GM21528 (cell line): ENCODE measurements around the gene MS4A2.
"Not testable (repeated sequence)": the region's sequence is repeated elsewhere in the genome, so short reads cannot be mapped to it uniquely, and the experiment has no call there.

Experiments
- ATAC-seq: cut with Tn5 transposase; IDR thresholded peaks from one replicate; pipeline ENCODE4 v1.9.1; 2021; ENCODE audit warnings: mild to moderate bottlenecking, moderate library complexity; ENCODE audit not compliant: unreplicated experiment, low FRiP score

MS4A2 gene

DNA sequence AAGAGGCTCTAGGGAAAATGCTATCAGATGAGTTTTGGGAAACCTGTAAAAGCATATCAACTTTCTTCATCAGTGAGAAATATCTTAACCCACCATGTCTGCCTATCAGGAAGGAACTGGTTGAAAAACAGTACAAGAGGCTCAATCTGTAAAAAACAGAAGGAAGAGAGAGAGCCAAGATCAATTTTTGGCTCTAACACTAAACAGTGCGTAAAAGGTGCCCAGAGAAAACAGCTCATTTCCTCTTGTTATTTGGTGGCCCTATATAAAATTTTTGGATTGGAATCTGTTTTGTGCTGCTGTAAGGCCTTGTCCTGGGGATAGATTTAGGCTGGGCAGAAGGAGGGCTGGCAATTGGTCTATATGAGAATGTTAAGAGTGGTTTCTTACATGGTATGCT is 12.1 kb downstream of the MS4A2 start:
- ATAC-seq, result no peak

GRCh38 chr11:60101368-60101767 is 12.9 kb downstream of the MS4A2 start:
- ATAC-seq, result not testable (repeated sequence)

DNA sequence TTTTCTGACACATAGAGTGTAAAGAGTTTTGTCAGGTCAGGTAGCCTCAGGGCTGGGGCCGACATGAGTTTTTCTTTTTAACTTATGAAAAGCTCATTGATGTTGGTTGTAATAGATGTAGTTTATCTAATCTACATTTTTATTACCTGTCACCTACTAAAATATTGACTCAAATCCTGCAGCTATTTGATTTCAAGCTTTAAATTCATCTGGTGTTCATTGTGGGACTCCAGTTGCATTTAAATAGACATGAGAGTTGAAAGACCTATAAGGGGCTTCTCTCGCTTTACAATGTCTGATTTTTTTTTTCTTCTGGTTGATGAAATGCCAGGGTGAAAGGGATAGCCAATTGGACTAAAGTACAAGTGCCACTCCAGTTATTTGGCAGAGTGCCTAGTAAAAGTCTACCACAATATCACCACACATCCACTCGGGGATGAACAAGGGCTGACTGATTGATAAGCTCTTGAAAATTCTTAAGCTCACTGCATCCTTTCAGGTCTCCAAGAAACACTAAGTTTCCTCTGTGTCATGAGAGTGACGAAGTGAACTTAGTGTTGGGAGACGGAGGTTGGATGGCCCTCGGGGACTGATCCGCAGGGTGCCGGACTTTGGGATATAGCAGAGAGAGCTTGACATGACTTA is 16.1 kb downstream of the MS4A2 start:
- ATAC-seq, result not testable (repeated sequence)

DNA sequence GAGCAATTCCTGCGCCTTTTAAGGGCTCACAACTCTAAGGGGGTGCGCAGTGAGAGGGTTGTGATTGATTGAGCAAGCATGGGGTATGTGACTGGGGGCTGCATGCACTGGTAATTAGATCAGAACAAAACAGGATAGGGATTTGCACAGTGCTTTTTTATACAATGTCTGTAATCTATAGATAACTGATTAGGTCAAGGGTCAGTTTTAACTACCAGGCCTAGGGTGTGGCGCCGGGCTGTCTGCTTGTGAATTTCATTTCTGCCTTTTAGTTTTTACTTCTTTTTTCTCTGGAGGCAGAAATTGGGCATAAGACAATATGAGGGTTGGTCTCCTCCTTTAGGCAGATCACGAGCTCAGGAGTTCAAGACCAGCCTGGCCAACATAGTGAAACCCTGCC is 20.2 kb downstream of the MS4A2 start:
- ATAC-seq, result not testable (repeated sequence)

DNA sequence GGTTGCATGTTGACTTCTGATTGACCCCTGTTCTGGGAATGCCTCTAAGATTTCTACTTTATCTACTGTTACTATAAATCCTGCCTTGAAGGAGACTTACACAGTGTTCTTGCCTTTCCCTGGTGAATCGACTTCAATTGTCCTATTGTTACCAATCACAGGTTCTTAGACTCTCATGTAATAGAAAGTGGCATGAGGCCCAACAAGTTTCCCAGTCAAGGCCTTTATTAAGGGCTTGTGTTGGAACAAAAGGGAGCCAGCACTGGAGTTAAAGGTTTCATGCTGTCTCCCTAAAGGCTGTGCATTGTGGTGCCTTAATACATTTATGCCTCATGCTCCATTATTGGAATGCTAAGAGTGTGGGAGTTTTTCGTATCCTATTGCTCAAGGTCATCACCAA is 23.3 kb downstream of the MS4A2 start:
- ATAC-seq, result no peak

DNA sequence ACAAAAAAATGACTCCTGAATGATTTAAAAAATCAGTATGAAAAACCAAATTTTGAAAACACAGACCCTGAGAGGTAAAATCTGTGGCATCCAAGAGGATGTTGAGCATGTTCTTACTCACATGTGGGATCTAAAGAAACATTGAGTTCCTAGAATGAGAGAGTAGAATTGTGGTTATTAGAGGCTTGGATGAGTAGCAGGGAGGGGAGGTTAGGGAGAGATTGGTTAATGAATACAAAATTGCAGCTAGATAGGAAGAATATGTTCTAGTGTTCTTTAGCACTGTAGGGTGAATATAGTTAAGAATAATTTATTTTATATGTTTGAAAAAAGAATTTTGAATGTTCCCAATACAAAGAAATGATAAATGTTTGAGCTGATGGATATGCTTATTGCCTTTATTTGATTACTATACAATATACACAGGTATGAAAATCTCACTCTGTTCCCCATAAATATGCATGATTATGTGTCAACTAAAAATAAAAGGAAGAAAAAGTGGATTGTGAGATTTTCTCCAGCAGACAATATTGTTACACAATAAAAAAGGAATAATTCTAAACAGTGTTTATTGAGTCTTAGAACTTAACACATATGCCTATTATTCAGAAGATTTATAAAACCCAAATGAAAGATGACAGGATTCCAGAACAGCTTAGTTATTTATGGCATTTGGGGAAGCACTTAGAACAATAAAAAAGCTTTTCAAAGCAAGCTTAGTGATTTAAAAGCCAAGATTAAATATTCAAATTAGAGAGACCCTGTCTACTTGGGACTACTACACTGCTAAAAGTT is 28.7 kb downstream of the MS4A2 start:
- no peak for ATAC-seq

- no peak for ATAC-seq
These were observed 29.9 kb downstream of the MS4A2 start for GRCh38 chr11:60118338-60118737.

GRCh38 chr11:60119710-60120109 is 31.2 kb downstream of the MS4A2 start:
- ATAC-seq, result no peak

DNA sequence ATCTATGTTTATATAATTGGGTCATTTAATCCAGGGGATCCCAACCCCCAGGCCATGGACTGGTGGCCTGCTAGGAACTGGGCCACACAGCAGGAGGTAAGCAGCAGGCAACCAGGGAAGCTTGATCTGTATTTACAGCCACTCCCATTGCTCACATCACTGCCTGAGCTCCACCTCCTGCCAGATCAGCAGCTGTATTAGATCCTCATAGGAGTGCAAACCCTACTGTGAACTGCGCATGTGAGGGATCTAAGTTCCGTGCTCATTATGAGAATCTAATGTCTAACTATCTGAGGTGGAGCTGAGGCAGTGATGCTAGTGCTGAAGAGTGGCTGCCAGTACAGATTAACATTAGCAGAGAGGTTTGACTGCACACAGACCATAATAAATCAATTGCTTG is 32.8 kb downstream of the MS4A2 start:
- no peak for ATAC-seq

DNA sequence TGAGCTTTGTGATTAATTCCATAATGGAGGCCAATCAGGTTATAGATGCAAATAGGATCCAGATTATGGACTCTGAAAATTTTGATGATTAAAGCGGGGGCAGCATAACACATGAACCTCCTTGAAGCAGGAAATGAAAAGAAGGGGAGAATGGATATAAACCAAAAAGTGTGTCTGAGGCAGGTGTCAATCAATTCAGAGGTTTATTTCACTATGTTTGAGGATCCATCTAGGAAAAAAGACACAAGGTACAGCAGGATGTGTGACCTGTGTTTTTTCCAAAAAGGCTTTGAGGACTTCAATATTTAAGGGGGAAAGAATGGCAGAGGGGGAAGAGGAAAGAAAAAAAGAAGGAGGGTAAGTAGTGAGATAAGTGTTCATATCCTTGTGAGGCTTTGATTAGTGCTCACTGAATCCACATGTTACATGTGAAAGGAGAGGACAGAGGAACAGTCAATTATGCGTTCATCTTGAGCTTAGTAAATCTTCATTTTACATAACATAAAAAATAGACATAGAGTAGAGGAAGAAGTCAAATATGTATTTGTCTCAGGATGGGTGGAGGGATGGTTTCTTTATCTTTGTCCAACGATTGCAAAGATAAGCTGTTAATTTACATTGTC is 34.1 kb downstream of the MS4A2 start:
- ATAC-seq, result no peak

DNA sequence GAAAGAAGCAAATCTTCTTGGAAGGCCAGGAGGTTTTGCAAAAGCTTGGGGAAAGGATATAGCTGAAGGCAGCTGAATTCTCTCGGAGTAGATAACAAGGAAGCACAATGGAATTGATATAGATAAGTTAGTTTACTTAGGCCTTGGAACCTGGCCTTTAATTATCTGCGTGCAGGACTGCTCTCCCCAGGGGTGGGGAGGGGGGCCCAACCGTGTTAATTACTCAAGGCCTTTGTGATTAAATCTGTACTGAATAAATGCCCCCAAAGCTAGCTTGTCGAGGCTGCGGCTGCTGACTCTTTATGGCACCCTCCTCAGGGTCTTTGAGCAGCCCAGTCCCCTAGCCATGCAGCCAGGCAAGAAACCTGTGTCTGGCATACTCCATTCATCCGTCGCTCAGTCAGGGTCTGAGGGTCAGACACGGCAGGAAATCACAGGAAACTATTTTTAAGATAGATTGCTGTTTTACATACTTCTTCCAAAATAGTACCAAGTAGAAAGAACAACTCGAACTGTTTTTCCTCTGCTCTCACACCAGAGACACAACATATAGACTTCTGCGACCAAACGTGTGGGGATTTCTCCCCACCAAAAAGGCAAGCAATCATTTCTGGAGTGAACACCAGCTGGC is 36.5 kb downstream of the MS4A2 start:
- no peak for ATAC-seq

DNA sequence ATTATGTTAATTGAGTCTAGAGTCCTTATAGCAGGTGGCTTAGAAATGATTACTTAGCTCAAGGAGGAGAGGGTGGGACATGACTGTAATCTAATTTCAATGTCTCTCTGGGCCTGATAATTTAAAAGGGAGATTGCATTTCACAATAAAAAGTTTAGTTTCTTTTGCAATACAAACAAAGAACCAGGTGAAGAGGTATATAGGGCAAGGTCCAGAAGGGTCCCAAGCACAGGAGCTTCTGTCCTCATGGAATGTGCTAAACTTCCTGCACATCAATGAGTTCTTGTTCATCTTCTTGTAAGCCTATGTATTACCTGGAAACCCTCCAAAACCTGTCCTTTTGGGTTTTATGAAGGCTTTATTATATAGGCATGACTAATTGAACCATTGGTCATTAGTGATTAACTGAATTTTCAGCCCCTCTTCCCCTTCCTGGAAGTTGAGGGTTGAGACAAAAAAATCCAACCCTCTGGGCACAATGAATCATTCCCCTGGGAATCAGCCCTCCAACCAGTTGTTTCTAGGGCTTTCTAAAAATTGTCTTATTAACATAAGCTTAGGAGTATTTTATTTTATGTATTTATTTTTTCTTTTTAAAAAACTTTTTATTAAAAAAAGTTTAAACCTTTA is 37.6 kb downstream of the MS4A2 start:
- no peak for ATAC-seq

DNA sequence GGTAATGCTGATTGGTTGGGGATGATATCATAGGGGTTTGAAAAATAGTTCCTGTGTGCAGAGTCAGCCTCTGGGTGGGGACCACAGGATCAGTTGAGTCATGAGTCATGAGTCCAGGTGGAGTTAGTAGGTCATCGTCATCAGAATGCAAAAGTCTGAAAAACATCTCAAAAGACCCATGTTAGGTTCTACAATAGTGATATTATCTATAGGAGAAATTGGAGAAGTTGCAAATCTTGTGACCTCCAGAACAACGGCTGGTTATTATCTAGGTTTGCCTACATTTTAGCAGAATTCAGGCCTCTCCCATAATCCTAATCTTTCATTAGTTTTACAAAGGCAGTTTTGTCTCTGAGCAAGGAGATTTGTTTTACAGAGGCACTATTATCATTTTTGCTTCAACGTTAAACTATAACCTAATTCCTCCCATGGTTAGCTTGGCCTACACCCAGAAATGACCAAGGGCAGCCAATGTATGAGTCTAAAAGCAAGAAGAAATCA is 38.9 kb downstream of the MS4A2 start:
- ATAC-seq, result no peak

- no peak for ATAC-seq
These were observed 39.9 kb downstream of the MS4A2 start for GRCh38 chr11:60128376-60128775.

- not testable (repeated sequence) for ATAC-seq
These were observed 40.4 kb downstream of the MS4A2 start for GRCh38 chr11:60128866-60129265.

DNA sequence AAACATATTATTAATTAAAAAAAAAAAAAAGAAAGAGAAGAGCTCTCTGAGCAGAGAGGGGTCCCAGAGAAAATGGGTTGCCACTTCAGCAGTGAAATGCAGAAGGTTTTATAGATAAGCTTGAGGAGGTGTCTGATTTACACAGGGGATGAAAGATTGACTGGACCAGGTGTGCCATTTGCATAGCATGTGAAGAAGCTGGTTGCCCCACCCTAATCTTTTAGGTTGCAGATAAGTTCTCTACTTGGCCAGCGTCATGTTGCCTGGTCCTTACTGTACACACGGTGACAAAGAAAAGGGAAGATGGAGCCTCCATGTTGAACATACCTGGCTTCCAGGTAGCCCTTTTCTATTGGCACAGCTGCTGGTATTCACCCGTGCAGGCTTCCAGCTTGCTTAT is 41.4 kb downstream of the MS4A2 start:
- no peak for ATAC-seq

DNA sequence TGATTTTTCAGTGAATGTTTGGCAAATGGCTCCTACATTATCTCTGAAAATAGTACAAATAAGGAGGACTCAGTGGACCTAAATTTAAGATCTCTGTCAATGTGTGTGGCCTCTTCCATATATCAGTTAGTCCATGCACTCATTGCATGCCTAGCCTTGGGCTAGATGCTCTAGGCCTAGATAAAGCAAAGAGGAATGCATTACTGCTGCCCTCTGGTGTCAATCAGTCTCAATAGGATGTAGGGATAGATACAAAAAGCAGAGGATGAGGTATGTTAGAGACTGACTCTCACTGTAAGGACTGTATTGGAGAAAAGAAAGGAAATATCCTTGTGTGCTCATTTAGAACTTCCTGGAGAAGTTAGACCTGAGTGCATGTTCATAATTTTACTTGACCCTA is 42.0 kb downstream of the MS4A2 start:
- no peak for ATAC-seq

DNA sequence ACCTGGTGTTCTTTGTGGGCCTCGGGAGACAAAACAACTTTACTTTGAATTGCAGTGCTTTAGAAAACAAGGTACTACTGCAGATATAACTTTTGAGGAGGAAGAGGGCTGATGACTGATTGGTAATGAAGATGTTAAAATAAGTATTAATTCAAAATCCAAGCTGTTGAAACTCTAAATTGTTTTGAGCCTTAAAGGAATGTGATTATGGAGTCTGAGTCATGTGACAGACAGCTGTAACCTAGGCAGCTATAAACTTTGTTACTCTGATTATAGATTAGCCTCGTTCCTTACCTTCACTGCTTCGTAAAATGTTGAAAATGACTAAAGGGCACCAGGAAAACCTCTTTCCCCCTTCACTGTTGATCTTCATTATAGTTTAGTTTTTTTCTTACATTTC is 43.4 kb downstream of the MS4A2 start:
- ATAC-seq, result no peak

GRCh38 chr11:60133917-60134316 is 45.5 kb downstream of the MS4A2 start:
- no peak for ATAC-seq

DNA sequence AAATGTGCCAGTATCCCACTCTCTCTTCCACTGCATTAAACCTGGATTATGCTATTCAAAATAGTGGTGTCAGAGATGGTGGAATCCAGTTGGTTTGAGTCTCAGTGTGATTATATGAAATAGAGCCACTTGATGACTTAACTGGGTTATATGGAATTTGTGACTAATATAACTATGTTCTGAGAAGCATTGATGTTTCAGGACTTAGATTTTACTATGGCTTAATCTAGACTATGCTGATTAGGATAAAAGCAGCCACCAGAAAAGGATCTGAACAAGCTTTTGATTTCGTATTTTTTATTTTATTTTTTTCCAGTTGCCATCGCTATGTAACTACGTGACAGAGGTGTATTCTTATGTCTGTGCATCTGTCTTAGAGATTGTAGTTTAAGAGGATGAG is 55.3 kb downstream of the MS4A2 start:
- no peak for ATAC-seq

DNA sequence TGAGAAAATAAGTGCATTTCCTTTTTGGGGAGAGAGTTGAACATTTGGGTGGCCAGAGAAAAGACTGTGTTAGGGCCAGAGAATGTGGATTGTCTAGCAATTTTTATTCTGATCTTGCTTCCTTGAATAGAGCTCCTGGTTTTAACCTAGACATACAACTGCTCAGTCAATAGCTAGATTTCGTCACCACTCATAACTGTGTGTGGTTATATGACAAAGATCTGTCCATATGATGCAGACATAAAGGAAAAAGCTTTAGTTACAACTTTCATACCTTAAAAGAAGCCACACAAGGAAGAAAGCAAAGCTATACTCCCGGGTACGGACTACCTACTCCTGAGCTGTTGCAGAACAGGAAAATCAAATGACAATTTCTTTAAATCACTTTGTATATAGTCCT is 57.2 kb downstream of the MS4A2 start:
- ATAC-seq, result no peak
